HG03558 (cell line): ENCODE measurements around the gene CLBA1.

Experiments
- ATAC-seq: cut with Tn5 transposase; IDR thresholded peaks from one replicate; pipeline ENCODE4 v1.9.1; 2021; ENCODE audit warnings: moderate number of reproducible peaks; ENCODE audit not compliant: unreplicated experiment; ENCODE audit errors: extremely low read depth

CLBA1 gene

GRCh38 chr14:104978746-104979691 lies 6.6 kb upstream of the CLBA1 start:
- ATAC-seq = no peak

GRCh38 chr14:104979758-104980610 lies 5.6 kb upstream of the CLBA1 start:
- no peak for ATAC-seq

- no peak for ATAC-seq
Observed at GRCh38 chr14:104980611-104981531, 4.7 kb upstream of the CLBA1 start.

- no peak for ATAC-seq
Observed at GRCh38 chr14:104981699-104982541, 3.7 kb upstream of the CLBA1 start.

- no peak for ATAC-seq
Observed at GRCh38 chr14:104982548-104983230, 2.9 kb upstream of the CLBA1 start.

- ATAC-seq = no peak
Observed at GRCh38 chr14:104983231-104983721, 2.3 kb upstream of the CLBA1 start.

GRCh38 chr14:104984056-104984894 lies 1.3 kb upstream of the CLBA1 start:
- ATAC-seq = no peak

- no peak for ATAC-seq
Observed at GRCh38 chr14:104986487-104987164, 1.0 kb downstream of the CLBA1 start.

GRCh38 chr14:104989236-104989950 lies 3.8 kb downstream of the CLBA1 start:
- ATAC-seq = no peak

- ATAC-seq = no peak
Observed at GRCh38 chr14:104989951-104990303, 4.3 kb downstream of the CLBA1 start.

GRCh38 chr14:104991896-104992230 lies 6.3 kb downstream of the CLBA1 start:
- ATAC-seq = no peak

GRCh38 chr14:104992501-104992900 lies 6.9 kb downstream of the CLBA1 start:
- no peak for ATAC-seq

- ATAC-seq = no peak
Observed at GRCh38 chr14:104993306-104993705, 7.7 kb downstream of the CLBA1 start.

- ATAC-seq = no peak
Observed at GRCh38 chr14:104993808-104994591, 8.4 kb downstream of the CLBA1 start.

- no peak for ATAC-seq
Observed at GRCh38 chr14:104994978-104995377, 9.4 kb downstream of the CLBA1 start.

GRCh38 chr14:104996032-104996431 lies 10.4 kb downstream of the CLBA1 start:
- no peak for ATAC-seq
